Raji (cell line): ENCODE measurements around the gene ZCRB1.

Experiments
- POLR2A ChIP-seq: IDR thresholded peaks from 2 replicates; pipeline ENCODE4 v1.6.1; 2011; ENCODE audit warnings: low read depth, low read length, control low read depth; ENCODE audit not compliant: insufficient read depth

Gene ZCRB1

DNA sequence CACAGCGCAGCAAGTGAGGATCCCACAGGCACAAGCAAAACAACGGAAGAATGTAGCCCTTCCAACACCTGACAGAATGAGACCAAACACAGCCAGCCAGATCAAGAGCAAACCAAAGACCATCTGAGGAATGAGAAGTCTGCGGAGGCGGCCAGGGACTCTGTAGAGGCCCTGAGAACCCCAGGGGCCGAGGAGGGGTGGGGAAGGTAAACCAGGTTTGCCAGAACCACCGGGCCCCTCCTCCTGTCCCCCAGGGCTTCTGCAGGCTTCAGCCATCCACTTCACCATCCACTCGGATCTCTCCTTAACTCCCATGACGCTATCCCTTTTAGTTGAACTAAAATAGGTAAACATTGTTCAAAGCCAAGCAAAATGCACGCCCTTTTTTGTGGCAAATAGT is 37.4 kb downstream of the ZCRB1 start:
- no peak for TF ChIP-seq POLR2A

GRCh38 chr12:42286741-42287140 is 39.2 kb downstream of the ZCRB1 start:
- no peak for TF ChIP-seq POLR2A

DNA sequence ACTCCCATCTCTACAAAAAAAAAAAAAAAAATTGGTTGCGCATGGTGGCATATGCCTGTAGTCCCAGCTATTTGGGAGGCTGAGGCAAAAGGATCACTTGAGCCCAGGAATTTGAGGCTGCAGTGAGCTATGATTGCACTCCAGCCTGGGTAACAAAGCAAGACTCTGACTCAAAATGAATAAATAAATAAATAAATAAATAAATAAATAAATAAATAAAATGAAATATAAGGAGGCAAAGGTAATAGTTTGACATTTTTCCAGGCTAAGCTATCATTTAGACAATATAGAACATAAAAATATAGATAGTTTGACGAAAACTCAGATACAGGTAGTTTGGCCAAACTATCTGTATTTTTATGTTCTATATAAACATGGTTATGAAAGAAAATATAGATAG is 40.5 kb downstream of the ZCRB1 start:
- TF ChIP-seq POLR2A: no peak

DNA sequence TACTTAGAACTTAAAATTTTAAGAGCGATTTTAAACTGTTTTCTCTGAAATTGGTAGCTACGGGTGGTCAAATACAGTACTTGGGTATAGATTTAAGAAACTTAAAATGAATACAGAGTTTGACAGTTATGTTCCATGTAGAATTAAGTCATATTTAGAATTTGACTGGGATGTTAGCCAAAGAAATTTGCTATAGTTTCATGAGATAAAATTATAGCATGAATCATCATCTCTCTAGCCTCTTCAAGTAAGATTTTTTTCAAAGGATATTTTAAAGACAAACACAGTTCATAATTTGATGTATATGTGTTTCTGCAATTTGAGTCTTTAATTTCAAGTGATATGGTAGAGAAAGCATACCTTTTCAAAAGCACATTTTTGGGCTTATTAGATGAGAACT is 41.0 kb downstream of the ZCRB1 start:
- TF ChIP-seq POLR2A: no peak

GRCh38 chr12:42284157-42284556 is 41.7 kb downstream of the ZCRB1 start:
- TF ChIP-seq POLR2A: no peak

DNA sequence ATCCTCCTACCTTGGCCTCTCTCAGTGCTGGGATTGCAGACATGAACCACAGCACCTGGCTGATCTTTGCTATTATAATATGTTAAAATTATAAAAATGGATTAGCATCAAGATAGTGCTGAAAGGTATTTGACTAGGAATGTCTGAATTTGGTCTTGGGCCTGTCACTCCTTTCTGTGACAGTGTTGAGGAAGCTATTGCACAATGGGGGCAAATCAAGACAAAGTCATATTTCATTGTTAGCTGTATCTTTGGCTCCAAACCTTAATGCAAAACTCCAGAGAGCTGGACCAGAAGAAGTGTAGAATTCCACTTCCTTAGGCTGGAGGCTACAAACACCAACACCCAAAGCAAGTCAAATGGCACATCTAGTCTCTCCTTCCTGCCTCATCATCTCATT is 42.2 kb downstream of the ZCRB1 start:
- no peak for TF ChIP-seq POLR2A

GRCh38 chr12:42282294-42282693 is 43.6 kb downstream of the ZCRB1 start:
- no peak for TF ChIP-seq POLR2A

- no peak for TF ChIP-seq POLR2A
Measured at GRCh38 chr12:42281844-42282243, 44.0 kb downstream of the ZCRB1 start.

DNA sequence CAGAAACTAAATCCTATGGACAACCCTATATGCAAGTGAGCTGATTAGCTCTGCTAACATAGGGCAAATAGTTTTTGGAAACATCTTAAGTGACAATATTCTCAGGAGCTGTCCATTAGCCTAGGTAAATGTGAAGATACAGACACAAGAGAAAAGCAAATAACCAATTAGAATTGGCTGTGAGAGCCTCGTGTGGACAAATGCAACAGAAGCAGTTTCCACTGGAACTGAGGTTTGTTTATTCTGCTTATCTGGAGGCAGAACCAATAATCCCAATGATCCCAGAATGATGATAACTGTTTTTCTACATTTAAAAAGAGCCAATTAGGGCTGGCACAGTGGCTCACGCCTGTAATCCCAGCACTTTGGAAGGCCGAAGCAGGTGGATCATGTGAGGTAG is 44.6 kb downstream of the ZCRB1 start:
- no peak for TF ChIP-seq POLR2A

DNA sequence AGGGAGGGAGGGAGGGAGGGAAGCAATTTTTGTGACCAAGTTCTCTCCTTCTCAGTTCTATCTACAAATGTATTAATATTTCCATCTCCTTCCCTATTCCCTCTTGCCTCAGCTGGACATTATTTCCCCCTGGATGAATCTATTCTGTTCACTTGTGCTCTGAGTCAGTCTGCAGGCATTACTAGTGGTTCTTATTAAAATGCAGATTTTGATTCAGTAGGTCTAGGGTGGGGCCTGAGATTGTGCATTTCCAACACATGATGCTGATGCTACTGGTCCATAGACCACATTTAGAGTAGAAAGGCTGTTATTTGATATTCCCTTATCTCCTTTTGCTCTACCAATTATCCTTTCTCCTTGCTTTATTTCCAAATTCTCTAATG is 47.8 kb downstream of the ZCRB1 start:
- TF ChIP-seq POLR2A: no peak

- no peak for TF ChIP-seq POLR2A
Measured at GRCh38 chr12:42277396-42278127, 48.3 kb downstream of the ZCRB1 start.

DNA sequence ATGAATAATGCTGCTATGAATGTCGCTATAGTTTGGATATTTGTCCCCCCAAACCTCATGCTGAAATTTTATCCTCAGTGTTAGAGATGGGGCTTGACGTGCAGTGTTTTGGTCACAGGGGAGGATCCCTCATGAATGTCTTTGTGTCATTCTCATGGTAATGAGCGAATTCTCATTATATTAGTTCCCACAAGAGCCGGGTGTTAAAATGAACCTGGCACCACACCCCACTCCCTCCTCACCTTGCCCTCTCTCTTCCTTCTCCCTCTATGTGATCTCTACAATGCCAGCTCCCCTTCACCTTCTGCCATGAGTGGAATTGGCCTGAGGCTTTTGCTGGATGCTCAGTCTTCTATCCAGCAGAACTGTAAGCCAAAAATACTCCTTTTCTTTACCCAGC is 50.4 kb downstream of the ZCRB1 start:
- TF ChIP-seq POLR2A: no peak

- TF ChIP-seq POLR2A: no peak
Measured at GRCh38 chr12:42273706-42274105, 52.2 kb downstream of the ZCRB1 start.

- no peak for TF ChIP-seq POLR2A
Measured at GRCh38 chr12:42270596-42270995, 55.3 kb downstream of the ZCRB1 start.

- no peak for TF ChIP-seq POLR2A
Measured at GRCh38 chr12:42267413-42268190, 58.3 kb downstream of the ZCRB1 start.

- no peak for TF ChIP-seq POLR2A
Measured at GRCh38 chr12:42266579-42267230, 59.2 kb downstream of the ZCRB1 start.
